Calu3 (cell line): ENCODE results near the gene LKAAEAR1. TPM values are rescaled to one million over a fixed set of nuclear protein-coding genes. Genes with fewer than 3 reads are reported as not detected.

Source experiments
- BruUV-seq: library from RNA; stranded (reverse); fragments of 400-500 nt; replicated peaks from 2 replicates; lab custom pipeline; 2021; lab: Mats Ljungman, UMichigan
- CTCF ChIA-PET: fragments of 300-600 bp; sonication (Branson Sonifier 250); formaldehyde crosslinking; loops from one replicate; lab custom pipeline; 2022; ENCODE audit warnings: antibody characterized with exemption; lab: Charles Lee
- DNase-seq: peaks from one replicate; pipeline ENCODE4 v3.0.0; 2022
- H3K27ac Mint-ChIP-seq: one replicate; pipeline ENCODE4 v1.8.0; 2022; ENCODE audit warnings: mixed read lengths; ENCODE audit not compliant: unreplicated experiment
- H3K27me3 Mint-ChIP-seq: one replicate; pipeline ENCODE4 v1.8.0; 2022; ENCODE audit warnings: mixed read lengths; ENCODE audit not compliant: unreplicated experiment
- H3K36me3 Mint-ChIP-seq: one replicate; pipeline ENCODE4 v1.8.0; 2022; ENCODE audit warnings: mild to moderate bottlenecking, moderate library complexity, mixed read lengths; ENCODE audit not compliant: insufficient read depth, unreplicated experiment
- H3K4me1 Mint-ChIP-seq: one replicate; pipeline ENCODE4 v1.8.0; 2022; ENCODE audit warnings: mild to moderate bottlenecking, low read depth, mixed read lengths; ENCODE audit not compliant: unreplicated experiment
- H3K4me3 Mint-ChIP-seq: one replicate; pipeline ENCODE4 v1.8.0; 2022; ENCODE audit warnings: mild to moderate bottlenecking, low read depth, moderate library complexity, mixed read lengths; ENCODE audit not compliant: unreplicated experiment
- H3K9me3 Mint-ChIP-seq: one replicate; pipeline ENCODE4 v1.8.0; 2022; ENCODE audit warnings: low read depth, mixed read lengths; ENCODE audit not compliant: unreplicated experiment
- CTCF ChIP-seq: fragments of 200-600 bp; IDR thresholded peaks from one replicate; pipeline ENCODE4 v1.8.0; 2022; ENCODE audit warnings: antibody characterized with exemption; ENCODE audit not compliant: unreplicated experiment
- intact Hi-C: fragments of 100-400 bp; cut with micrococcal nuclease; formaldehyde crosslinking; loops from one replicate; pipeline ENCODE4 v1.10.0; 2022; ENCODE audit not compliant: unreplicated experiment
- total RNA-seq: library from RNA; stranded (reverse); gene quantifications from 2 replicates; pipeline ENCODE4 v1.2.3, GENCODE V29; 2022

The LKAAEAR1 gene
- total RNA-seq, 1 experiment from 2014 or later, result not detected

- TF ChIP-seq CTCF, result no peak
- no peak overlapping the region for H3K4me3 Mint-ChIP-seq
- no TSS peak for BruUV-seq
- H3K36me3 Mint-ChIP-seq, result peaks cover 20% of the 10 kb centered on the region
- intact Hi-C loops, result no loop called here
- no peaks in the 10 kb centered on the region for H3K9me3 Mint-ChIP-seq
- no peaks in the 10 kb centered on the region for H3K27me3 Mint-ChIP-seq
- peak overlapping the region; percentile 12 for H3K27ac Mint-ChIP-seq
- H3K4me1 Mint-ChIP-seq, result peaks cover 9% of the 10 kb centered on the region
- CTCF ChIA-PET, result interaction anchor here (0.7 to 1.1 kb wide), 3 partner anchors 11 to 650 kb away, joined by 3 to 4 read pairs (median 4); no protein-coding TSS in a partner anchor
- DNase-seq, result no peak
These were observed 12.6 kb downstream of the LKAAEAR1 start for GRCh38 chr20:64071341-64072332.

GRCh38 chr20:64070244-64070993, 13.8 kb downstream of the LKAAEAR1 start:
- H3K4me1 Mint-ChIP-seq, result peaks cover 20% of the 10 kb centered on the region
- H3K27me3 Mint-ChIP-seq, result no peaks in the 10 kb centered on the region
- H3K36me3 Mint-ChIP-seq, result peaks cover 28% of the 10 kb centered on the region

GRCh38 chr20:64069614-64070243, 14.5 kb downstream of the LKAAEAR1 start:
- peak; percentile 84 for DNase-seq
- BruUV-seq, result no TSS peak
- peak; percentile 96 for TF ChIP-seq CTCF
- no peaks in the 10 kb centered on the region for H3K9me3 Mint-ChIP-seq
- CTCF ChIA-PET, result interaction anchor here (0.5 to 1.8 kb wide), 6 partner anchors 10 to 50 kb away, joined by 4 to 9 read pairs (median 5); partner anchors contain the start of genes OPRL1 and RGS19
- H3K27me3 Mint-ChIP-seq, result no peaks in the 10 kb centered on the region
- H3K4me3 Mint-ChIP-seq, result no peak overlapping the region
- peaks cover 27% of the 10 kb centered on the region for H3K4me1 Mint-ChIP-seq
- H3K36me3 Mint-ChIP-seq, result peaks cover 34% of the 10 kb centered on the region
- H3K27ac Mint-ChIP-seq, result no peak overlapping the region
- intact Hi-C loops, result no loop called here

More at GRCh38 chr20:64070244-64070993, 13.8 kb downstream of the LKAAEAR1 start:
- Mint-ChIP-seq H3K4me3 (no peak overlapping the region), H3K27ac (no peak overlapping the region), H3K9me3 (no peaks in the 10 kb centered on the region)
- no TSS peak for BruUV-seq
- intact Hi-C loops, result no loop called here
- CTCF ChIA-PET, result interaction anchor here (0.5 to 1.8 kb wide), 6 partner anchors 9 to 43 kb away, joined by 4 to 9 read pairs (median 5); partner anchors contain the start of genes OPRL1 and RGS19
- no peak for TF ChIP-seq CTCF
- DNase-seq, result no peak

GRCh38 chr20:64069209-64069613, 15.0 kb downstream of the LKAAEAR1 start:
- DNase-seq, result no peak
- H3K36me3 Mint-ChIP-seq, result peaks cover 37% of the 10 kb centered on the region
- H3K27ac Mint-ChIP-seq, result no peak overlapping the region
- intact Hi-C loops, result no loop called here
- no peak overlapping the region for H3K4me3 Mint-ChIP-seq
- BruUV-seq, result no TSS peak
- no peaks in the 10 kb centered on the region for H3K9me3 Mint-ChIP-seq
- H3K27me3 Mint-ChIP-seq, result no peaks in the 10 kb centered on the region
- CTCF ChIA-PET, result interaction anchor here (0.6 to 1.8 kb wide), 6 partner anchors 10 to 72 kb away, joined by 4 to 9 read pairs (median 5); partner anchors contain the start of genes OPRL1 and RGS19
- TF ChIP-seq CTCF, result no peak
- H3K4me1 Mint-ChIP-seq, result peaks cover 32% of the 10 kb centered on the region
